ENCODE data around the gene ADGRA1. TPM values are rescaled to one million over a fixed set of nuclear protein-coding genes. Genes with fewer than 3 reads are reported as not detected.
"Not testable (repeated sequence)": the region's sequence is repeated elsewhere in the genome, so short reads cannot be mapped to it uniquely, and the experiment has no call there.

The ADGRA1 gene
- total and polyA plus RNA-seq, 7 donors, result under 0.01 to 0.28 (median 0.08) TPM; not detected in 3

DNA sequence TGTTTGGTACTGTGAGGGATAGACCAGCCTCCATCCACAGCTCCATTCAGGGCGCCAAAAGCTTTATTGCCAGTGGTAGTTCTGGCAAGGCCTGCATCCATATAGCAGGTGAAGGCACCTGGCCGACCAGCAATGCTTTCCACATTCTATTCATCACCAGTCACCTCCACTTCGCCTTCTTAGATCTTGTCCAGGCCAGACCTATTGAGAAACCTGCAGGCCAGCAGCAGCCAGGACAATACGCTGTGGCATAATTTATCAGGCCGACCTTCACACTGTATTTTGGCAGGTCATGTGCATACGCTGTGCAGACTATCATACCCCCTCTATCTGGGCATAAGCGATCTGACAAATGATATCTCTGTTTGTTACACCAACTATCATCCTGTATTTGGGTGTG lies 57.0 kb downstream of the ADGRA1 start:
- no peak for TF ChIP-seq POLR2AphosphoS5 (IDR thresholded peaks at IDR 0.05)
- no peak for TF ChIP-seq EP300 (IDR thresholded peaks at IDR 0.05)
- no peak for TF ChIP-seq POLR2A (IDR thresholded peaks at IDR 0.05)
- TF ChIP-seq, protein P1, sequence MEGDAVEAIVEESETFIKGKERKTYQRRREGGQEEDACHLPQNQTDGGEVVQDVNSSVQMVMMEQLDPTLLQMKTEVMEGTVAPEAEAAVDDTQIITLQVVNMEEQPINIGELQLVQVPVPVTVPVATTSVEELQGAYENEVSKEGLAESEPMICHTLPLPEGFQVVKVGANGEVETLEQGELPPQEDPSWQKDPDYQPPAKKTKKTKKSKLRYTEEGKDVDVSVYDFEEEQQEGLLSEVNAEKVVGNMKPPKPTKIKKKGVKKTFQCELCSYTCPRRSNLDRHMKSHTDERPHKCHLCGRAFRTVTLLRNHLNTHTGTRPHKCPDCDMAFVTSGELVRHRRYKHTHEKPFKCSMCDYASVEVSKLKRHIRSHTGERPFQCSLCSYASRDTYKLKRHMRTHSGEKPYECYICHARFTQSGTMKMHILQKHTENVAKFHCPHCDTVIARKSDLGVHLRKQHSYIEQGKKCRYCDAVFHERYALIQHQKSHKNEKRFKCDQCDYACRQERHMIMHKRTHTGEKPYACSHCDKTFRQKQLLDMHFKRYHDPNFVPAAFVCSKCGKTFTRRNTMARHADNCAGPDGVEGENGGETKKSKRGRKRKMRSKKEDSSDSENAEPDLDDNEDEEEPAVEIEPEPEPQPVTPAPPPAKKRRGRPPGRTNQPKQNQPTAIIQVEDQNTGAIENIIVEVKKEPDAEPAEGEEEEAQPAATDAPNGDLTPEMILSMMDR (IDR thresholded peaks at IDR 0.05), result no peak

DNA sequence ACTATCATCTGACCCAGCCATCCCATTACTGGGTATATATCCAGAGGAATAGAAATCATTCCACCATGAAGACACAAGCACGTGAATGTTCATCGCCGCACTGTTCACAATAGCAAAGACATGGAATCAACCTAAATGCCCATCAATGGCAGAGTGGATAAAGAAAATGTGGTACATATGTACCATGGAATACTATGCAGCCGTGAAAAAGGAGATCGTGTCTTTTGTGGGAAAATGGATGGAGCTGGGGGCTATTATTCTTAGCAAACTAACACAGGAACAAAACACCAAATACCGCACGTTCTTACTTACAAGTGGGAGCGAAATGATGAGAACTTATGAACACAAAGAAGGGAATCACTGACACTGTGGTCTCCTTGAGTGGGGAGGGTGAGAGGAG lies 62.5 kb downstream of the ADGRA1 start:
- TF ChIP-seq, protein P1 (IDR thresholded peaks at IDR 0.05), result no peak
- no peak for TF ChIP-seq POLR2AphosphoS5 (IDR thresholded peaks at IDR 0.05)
- WGBS, 2 donors, result 96 to 98% methylated on average over 8 of the region's 8 CpGs
- intact Hi-C loops (cut with DNase I), result no loop called here
- H3K27me3 ChIP-seq, result peaks cover 0 to 23% (median 0%) of the 10 kb centered on the region in 3 donors
- H3K27ac ChIP-seq, result no peak overlapping the region
- no peaks in the 10 kb centered on the region for H3K36me3 ChIP-seq
- H3K4me3 ChIP-seq, result no peak overlapping the region
- no peaks in the 10 kb centered on the region for H3K4me1 ChIP-seq
- no peak for DNase-seq
- H3K9me3 ChIP-seq, result peaks cover 0 to 7% (median 2%) of the 10 kb centered on the region in 4 donors

More for the DNA sequence above, 57.0 kb downstream of the ADGRA1 start:
- 83 to 93% methylated on average over 7 of the region's 7 CpGs for WGBS, 2 donors
- Histone ChIP-seq H3K9me3 (peaks cover 0 to 7% (median 2%) of the 10 kb centered on the region in 4 donors), H3K27me3 (peaks cover 0 to 71% (median 14%) of the 10 kb centered on the region in 3 donors), H3K4me3 (no peak overlapping the region), H3K27ac (no peak overlapping the region), H3K4me1 (no peaks in the 10 kb centered on the region), H3K36me3 (no peaks in the 10 kb centered on the region)
- no peak for DNase-seq
- intact Hi-C loops (cut with DNase I), result no loop called here

DNA sequence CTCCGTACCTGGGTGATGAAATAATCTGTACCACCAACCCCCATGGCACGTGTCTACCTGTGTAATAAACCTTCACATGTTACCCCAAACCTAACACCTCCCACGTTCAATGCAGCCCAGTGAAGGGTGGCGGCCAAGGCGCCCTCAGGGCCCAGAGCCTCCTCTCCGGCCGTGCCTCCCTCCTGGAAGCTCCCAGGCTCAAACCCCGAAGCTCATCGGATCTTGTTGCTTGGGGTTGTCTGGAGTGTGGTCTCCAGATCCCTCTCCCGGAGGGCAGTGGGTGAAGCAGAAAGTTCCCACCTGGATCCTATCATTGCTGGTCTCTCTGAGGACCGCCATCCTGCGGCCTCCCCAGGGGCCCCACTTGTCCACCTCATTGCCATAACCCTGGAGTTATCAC lies 62.9 kb downstream of the ADGRA1 start:
- intact Hi-C loops (cut with DNase I), result no loop called here
- H3K9me3 ChIP-seq, result peaks cover 0 to 7% (median 2%) of the 10 kb centered on the region in 4 donors
- H3K4me1 ChIP-seq, result no peaks in the 10 kb centered on the region
- H3K4me3 ChIP-seq, result no peak overlapping the region
- no peak overlapping the region for H3K27ac ChIP-seq
- H3K36me3 ChIP-seq, result no peaks in the 10 kb centered on the region
- WGBS, 2 donors, result 85 to 92% methylated on average over 12 of the region's 12 CpGs
- H3K27me3 ChIP-seq, result peaks cover 0 to 19% (median 0%) of the 10 kb centered on the region in 3 donors
- TF ChIP-seq POLR2A (IDR thresholded peaks at IDR 0.05), result no peak
- TF ChIP-seq, protein P1 (IDR thresholded peaks at IDR 0.05), result no peak
- DNase-seq, result peak; percentile 40

DNA sequence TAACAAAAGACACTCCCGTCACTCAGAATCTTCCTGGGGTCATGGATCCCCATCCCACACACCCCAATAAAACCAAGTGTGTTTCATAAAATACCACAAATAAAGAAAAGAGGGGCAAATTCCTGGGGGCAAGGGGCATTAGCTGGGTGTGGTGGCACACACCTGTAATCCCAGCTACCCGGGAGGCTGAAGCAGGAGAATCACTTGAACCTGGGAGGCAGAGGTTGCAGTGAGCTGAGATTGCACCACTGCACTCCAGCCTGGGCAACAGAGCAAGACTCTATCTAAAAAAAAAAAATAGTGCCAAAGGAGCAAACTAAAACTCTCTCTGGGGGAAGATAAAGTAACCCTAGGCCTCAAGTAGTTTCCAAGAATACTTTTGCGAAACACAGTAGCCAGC lies 63.3 kb downstream of the ADGRA1 start:
- peaks cover 0 to 15% (median 0%) of the 10 kb centered on the region in 3 donors for H3K27me3 ChIP-seq
- H3K4me3 ChIP-seq; H3K4me1 ChIP-seq; H3K9me3 ChIP-seq; H3K27ac ChIP-seq; H3K36me3 ChIP-seq; DNase-seq; intact Hi-C loops (cut with DNase I): not testable (repeated sequence)
- WGBS, 2 donors, result 78 to 81% methylated on average over 3 of the region's 3 CpGs

DNA sequence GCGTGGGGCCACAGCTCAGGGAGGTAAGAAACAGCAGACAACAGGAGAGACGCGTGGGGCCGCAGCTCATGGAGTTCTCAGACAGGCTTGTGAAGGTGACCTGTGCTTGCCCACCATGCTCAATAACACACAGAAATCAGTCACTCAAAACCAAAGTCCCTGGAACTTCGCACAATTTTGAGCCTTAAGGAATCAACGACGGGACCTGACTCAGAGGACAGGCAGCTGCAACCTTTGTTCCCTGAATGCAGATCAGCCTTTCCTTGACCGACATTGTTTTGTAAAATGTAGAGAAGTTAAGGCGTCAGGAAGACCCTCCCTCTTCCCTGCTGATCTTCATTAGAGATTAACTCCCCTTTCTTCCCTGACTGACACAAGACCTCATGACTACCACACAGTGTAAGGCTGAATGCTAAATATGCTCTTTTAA lies 63.8 kb downstream of the ADGRA1 start:
- peaks cover 0 to 7% (median 2%) of the 10 kb centered on the region in 4 donors for H3K9me3 ChIP-seq
- DNase-seq, result no peak
- H3K36me3 ChIP-seq, result no peaks in the 10 kb centered on the region
- WGBS, 2 donors, result 24 to 41% methylated on average over 9 of the region's 9 CpGs
- no peak overlapping the region for H3K4me3 ChIP-seq
- H3K27me3 ChIP-seq, result peaks cover 0 to 12% (median 0%) of the 10 kb centered on the region in 3 donors
- TF ChIP-seq, protein P1 (IDR thresholded peaks at IDR 0.05), result no peak
- no peak for TF ChIP-seq EP300 (IDR thresholded peaks at IDR 0.05)
- TF ChIP-seq POLR2AphosphoS5 (IDR thresholded peaks at IDR 0.05), result no peak
- TF ChIP-seq POLR2A (IDR thresholded peaks at IDR 0.05), result no peak
- intact Hi-C loops (cut with DNase I), result no loop called here
- H3K27ac ChIP-seq, result no peak overlapping the region
- no peaks in the 10 kb centered on the region for H3K4me1 ChIP-seq

All from sigmoid colon (tissue), 7 donors.